ENCODE results near the gene SMIM24. TPM values are rescaled to one million over a fixed set of nuclear protein-coding genes. Genes with fewer than 3 reads are reported as not detected.

SMIM24 gene
- total RNA-seq, 1 donor from 2014 or later, result not detected

DNA sequence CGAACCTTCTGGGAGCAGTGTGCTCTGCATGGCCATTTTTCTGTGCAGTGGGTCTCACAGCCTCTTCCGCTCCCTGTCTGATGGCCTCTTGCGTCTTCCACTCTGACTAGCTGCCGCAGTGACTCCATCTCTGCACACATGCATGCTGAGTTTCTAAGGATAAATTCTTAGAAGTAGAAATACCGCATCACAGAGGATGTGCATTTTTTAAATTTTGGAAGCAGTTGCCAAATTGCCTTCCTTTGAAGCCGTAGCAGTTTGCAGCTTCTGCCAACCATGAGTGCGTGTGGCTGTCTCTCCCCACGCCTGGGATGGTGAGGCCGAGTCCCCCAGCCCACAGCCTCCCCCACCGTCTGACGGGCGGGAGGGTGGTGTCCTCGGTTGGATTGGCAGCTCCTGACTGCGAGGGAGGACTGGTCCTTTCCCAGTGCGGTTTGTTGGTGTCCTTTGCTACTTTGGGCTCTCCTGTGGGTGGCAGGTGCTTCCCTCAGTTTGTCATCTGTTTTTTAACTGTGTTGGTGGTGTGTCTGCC is 35.6 kb upstream of the SMIM24 start:
- Histone ChIP-seq H3K36me3 (peaks cover 0 to 4% of the 10 kb centered on the region in 2 donors), H3K27me3 (no peaks in the 10 kb centered on the region), H3K4me1 (peaks cover 81% of the 10 kb centered on the region), H3K27ac (no peak overlapping the region), H3K9me3 (no peaks in the 10 kb centered on the region), H3K4me3 (no peak overlapping the region)
- DNase-seq (ENCODE audit: extremely low spot score in 2 of 2), result no peak
- intact Hi-C loops (cut with DNase I), result no loop called here
- TF ChIP-seq POLR2A (IDR thresholded peaks at IDR 0.05) (no peak), POLR2AphosphoS5 (IDR thresholded peaks at IDR 0.05; ENCODE audit: insufficient read depth in 1 of 2, low read depth in 1 of 2) (no peak), CTCF (IDR thresholded peaks at IDR 0.05) (no peak)

DNA sequence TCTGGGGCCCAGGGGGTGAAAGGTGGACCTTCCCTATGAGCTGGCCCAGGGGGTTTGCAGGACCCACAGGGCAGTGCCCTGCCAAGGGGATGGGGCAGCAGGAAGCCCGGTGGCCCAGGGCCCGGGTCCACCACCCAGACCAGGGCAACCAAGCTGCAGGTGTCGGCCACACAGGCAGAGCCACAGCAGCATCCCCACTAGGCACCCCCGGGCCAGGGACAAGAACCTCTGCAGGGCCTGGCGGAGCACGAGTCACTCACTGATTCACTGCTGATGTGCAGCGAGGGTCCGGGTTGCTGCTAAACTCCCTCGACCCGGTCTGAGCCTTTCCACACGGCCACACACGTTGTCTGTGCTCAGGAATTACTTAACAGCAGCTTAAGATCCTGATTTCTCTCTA is 34.6 kb upstream of the SMIM24 start:
- Histone ChIP-seq H3K27me3 (no peaks in the 10 kb centered on the region), H3K36me3 (peaks cover 0 to 8% of the 10 kb centered on the region in 2 donors), H3K27ac (no peak overlapping the region), H3K4me3 (no peak overlapping the region), H3K4me1 (peaks cover 79% of the 10 kb centered on the region), H3K9me3 (no peaks in the 10 kb centered on the region)
- intact Hi-C loops (cut with DNase I), result no loop called here
- no peak for DNase-seq (ENCODE audit: extremely low spot score in 2 of 2)
- TF ChIP-seq CTCF (IDR thresholded peaks at IDR 0.05), result no peak
- no peak for TF ChIP-seq POLR2AphosphoS5 (IDR thresholded peaks at IDR 0.05; ENCODE audit: insufficient read depth in 1 of 2, low read depth in 1 of 2)
- no peak for TF ChIP-seq POLR2A (IDR thresholded peaks at IDR 0.05)

DNA sequence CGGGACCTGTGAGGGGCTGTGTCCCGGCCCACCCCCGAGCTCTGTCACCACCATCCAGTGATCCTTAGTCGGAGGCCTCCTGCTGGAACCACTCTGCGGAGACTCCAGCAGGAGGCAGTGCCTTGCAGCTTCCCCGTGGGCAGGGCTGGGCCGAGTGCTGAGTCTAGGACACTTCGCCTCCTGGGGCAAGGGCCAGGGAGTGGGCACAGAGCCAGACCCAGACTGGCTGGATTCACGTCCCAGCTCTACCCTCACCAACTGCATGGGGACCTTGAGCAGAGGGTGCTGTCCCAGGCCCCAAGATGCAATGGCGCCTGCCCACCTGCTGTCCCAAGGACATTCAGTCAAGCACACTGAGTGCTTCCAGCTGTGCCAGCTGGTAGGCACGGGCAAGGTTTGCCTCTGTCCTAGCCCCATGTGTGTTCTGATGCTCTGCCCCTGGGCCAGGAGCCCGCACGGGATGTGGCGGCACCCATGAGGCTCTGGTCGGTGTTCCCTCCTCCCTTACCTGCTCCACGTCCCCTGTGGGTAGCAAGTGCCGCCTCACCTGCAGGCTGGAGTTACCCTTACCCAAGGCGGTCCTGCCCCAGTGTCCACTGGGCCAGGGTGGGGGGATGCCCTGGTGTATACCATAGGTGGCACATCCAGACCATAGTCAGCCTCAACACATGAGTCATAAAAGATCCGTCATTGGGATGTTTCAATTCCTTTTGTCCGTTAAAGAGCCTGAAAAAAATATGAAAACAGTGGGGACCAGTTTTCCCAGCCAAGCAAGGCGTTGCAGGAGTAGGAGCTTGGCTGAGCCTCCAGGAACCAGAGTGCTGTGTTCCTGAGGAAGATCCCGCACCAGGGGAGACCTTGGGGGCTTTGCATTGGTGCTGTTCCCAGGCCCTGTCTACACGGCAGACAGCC is 33.2 kb upstream of the SMIM24 start:
- TF ChIP-seq CTCF (IDR thresholded peaks at IDR 0.05) (no peak), POLR2A (IDR thresholded peaks at IDR 0.05) (no peak), POLR2AphosphoS5 (IDR thresholded peaks at IDR 0.05; ENCODE audit: insufficient read depth in 1 of 2, low read depth in 1 of 2) (no peak)
- Histone ChIP-seq H3K4me3 (no peak overlapping the region), H3K27me3 (no peaks in the 10 kb centered on the region), H3K4me1 (peaks cover 80% of the 10 kb centered on the region), H3K36me3 (peaks cover 0 to 4% of the 10 kb centered on the region in 2 donors), H3K27ac (no peak overlapping the region), H3K9me3 (no peaks in the 10 kb centered on the region)
- intact Hi-C loops (cut with DNase I), result no loop called here
- no peak for DNase-seq (ENCODE audit: extremely low spot score in 2 of 2)

DNA sequence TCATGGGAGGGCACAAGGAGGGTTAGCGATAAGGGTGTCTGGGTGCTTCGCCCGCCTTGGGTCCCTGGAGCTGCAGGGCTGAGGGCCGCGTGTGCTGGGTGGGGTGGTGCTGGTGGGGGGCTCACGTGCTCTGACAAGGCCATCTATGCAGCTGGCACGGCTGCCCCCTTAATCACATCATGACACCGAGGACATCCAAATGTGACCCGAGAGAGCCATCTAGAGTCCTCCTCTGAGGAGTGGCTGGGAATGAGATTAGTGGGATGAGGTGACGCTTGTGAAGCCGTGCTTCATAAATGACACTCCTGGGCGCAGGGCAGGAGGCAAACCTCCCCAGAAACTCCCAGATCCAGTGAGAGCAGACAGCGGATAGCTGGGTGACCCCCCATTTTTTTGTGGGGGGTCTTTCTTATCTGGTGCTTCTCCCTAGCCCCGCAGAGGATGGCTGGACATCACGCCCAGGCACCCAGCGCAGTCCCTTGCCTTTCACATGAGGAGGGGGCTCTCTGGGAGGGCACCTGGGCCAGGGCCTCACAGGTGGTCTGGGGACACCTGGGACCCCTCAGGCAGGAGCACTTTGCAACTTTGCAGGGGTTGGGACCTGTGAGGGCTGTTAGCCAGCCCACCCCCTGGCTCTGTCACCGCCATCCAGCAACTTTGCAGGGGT is 32.4 kb upstream of the SMIM24 start:
- Histone ChIP-seq H3K27ac (no peak overlapping the region), H3K4me1 (peaks cover 86% of the 10 kb centered on the region), H3K4me3 (no peak overlapping the region), H3K36me3 (peaks cover 0 to 4% of the 10 kb centered on the region in 2 donors), H3K27me3 (no peaks in the 10 kb centered on the region), H3K9me3 (no peaks in the 10 kb centered on the region)
- intact Hi-C loops (cut with DNase I), result no loop called here
- no peak for DNase-seq (ENCODE audit: extremely low spot score in 2 of 2)
- TF ChIP-seq POLR2A (IDR thresholded peaks at IDR 0.05), result no peak

GRCh38 chr19:3511506-3512251 is 31.4 kb upstream of the SMIM24 start:
- TF ChIP-seq POLR2AphosphoS5 (IDR thresholded peaks at IDR 0.05; ENCODE audit: insufficient read depth in 1 of 2, low read depth in 1 of 2) (no peak), CTCF (IDR thresholded peaks at IDR 0.05) (no peak), POLR2A (IDR thresholded peaks at IDR 0.05) (no peak)
- peaks cover 86% of the 10 kb centered on the region for H3K4me1 ChIP-seq
- no peak for DNase-seq (ENCODE audit: extremely low spot score in 2 of 2)
- intact Hi-C loops (cut with DNase I), result no loop called here
- H3K36me3 ChIP-seq, result peaks cover 0 to 4% of the 10 kb centered on the region in 2 donors
- no peaks in the 10 kb centered on the region for H3K27me3 ChIP-seq
- H3K9me3 ChIP-seq, result no peaks in the 10 kb centered on the region
- H3K27ac ChIP-seq, result no peak overlapping the region
- H3K4me3 ChIP-seq, result no peak overlapping the region

Measured in vagina (tissue), 2 donors.